ENCODE results near the gene HAGH. TPM values are rescaled to one million over a fixed set of nuclear protein-coding genes. Genes with fewer than 3 reads are reported as not detected.

HAGH gene
- total and polyA plus RNA-seq, 9 of the 15 experiments (the other 6 are each of a cell fraction or from before 2014, with no cell fraction given): 0.46 to 35.1 (median 16.8) TPM

DNA sequence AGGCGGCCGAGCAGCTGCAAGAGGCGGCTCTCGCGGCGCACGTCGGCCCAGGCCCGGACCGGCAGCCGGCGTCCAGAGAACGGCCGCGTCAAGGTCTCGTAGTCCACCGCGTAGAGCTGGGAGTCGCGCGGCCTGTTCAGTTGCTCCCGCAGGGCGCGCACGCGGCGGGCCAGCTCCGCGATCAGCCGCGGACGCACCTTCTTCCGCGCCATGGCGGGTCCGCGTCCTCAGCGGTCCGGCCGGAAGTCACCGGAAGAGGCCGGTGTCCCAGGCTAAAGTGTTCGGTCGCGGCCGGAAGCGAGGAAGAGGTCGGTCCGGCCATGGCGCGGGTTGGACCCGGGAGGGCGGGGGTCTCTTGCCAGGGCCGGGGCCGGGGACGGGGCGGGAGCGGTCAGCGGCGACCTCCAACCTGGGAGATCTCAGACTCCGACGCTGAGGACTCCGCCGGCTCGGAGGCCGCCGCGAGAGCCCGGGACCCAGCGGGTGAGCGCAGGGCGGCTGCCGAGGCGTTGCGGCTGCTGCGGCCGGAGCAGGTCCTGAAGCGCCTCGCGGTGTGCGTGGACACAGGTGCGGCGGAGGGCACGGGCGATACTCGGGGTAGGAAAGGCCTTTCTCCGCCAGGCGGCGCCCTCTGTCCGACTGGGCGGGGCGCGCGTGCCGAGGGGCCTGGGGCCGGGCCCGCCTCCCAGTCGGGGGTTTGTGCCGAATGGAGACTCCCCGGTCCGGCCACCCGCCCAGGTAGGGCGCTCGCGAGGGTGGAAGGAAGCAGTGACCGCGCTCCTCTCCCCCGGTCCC is 53.5 kb downstream of the HAGH start, which contains the start of gene MRPS34 (continued):
- TF ChIP-seq ZNF3 (CRISPR knock-in tag; IDR thresholded peaks at IDR 0.05) (no peak), KDM4B (IDR thresholded peaks at IDR 0.05; ENCODE audit: borderline replicate concordance in 2 of 2, low read depth in 1 of 2) (peak in 1 of 2 experiments; percentile 94; a peak in 2 of 4 replicates), ELF1 (tag; IDR thresholded peaks at IDR 0.05) (peak; percentile 92), FOSL1 (tag; conservative IDR thresholded peaks at IDR 0.05) (0 out of 2 replicates have a peak, but pooled peaks have one; percentile 6), HMGN3 (IDR thresholded peaks at IDR 0.05; ENCODE audit: borderline replicate concordance, extremely low read depth, insufficient read length, low read depth, low read length) (peak; percentile 65), MXI1 (IDR thresholded peaks at IDR 0.05; ENCODE audit: low read depth, low read length) (peak; percentile 39; the same call in 1 of the 2 replicates), ETS1 (conservative IDR thresholded peaks at IDR 0.05; ENCODE audit: control insufficient read depth, low read depth, low read length) (peak; percentile 69; the same call in 1 of the 2 replicates), ZBTB7A (IDR thresholded peaks at IDR 0.05; ENCODE audit: borderline replicate concordance, control insufficient read depth, low read depth, low read length) (peak; percentile 71), MLX (CRISPR knock-in tag; conservative IDR thresholded peaks at IDR 0.05) (0 out of 4 replicates have a peak, but pooled peaks have one; percentile 19 to 21), ZBTB9 (CRISPR knock-in tag; IDR thresholded peaks at IDR 0.05) (peak; percentile 66; the same call in 1 of the 2 replicates), CREBBP (IDR thresholded peaks at IDR 0.05; ENCODE audit: low read depth, low read length) (no peak), NFYB (IDR thresholded peaks at IDR 0.05; ENCODE audit: extremely low read depth, insufficient read length) (no peak), PHB (CRISPR knock-in tag; IDR thresholded peaks at IDR 0.05) (0 out of 2 replicates have a peak, but pooled peaks have one; percentile 75), KLF6 (CRISPR knock-in tag; IDR thresholded peaks at IDR 0.05; ENCODE audit: borderline replicate concordance) (0 out of 2 replicates have a peak, but pooled peaks have one; percentile 42), PHF20 (IDR thresholded peaks at IDR 0.05; ENCODE audit: partially characterized antibody) (peak; percentile 87), ERF (CRISPR knock-in tag; IDR thresholded peaks at IDR 0.05) (peak; percentile 77; the same call in 1 of the 2 replicates), STAG1 (CRISPR knock-in tag; IDR thresholded peaks at IDR 0.05; ENCODE audit: borderline replicate concordance) (peak; percentile 40; the same call in 1 of the 2 replicates), POLR2G (IDR thresholded peaks at IDR 0.05; ENCODE audit: low read depth, low read length) (peak; percentile 90)
- TF ChIP-seq, protein P1, sequence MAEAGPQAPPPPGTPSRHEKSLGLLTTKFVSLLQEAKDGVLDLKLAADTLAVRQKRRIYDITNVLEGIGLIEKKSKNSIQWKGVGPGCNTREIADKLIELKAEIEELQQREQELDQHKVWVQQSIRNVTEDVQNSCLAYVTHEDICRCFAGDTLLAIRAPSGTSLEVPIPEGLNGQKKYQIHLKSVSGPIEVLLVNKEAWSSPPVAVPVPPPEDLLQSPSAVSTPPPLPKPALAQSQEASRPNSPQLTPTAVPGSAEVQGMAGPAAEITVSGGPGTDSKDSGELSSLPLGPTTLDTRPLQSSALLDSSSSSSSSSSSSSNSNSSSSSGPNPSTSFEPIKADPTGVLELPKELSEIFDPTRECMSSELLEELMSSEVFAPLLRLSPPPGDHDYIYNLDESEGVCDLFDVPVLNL (CRISPR knock-in tag; IDR thresholded peaks at IDR 0.05; ENCODE audit: low read depth): peak; percentile 81; the same call in 1 of the 2 replicates
- TF ChIP-seq, protein P2, sequence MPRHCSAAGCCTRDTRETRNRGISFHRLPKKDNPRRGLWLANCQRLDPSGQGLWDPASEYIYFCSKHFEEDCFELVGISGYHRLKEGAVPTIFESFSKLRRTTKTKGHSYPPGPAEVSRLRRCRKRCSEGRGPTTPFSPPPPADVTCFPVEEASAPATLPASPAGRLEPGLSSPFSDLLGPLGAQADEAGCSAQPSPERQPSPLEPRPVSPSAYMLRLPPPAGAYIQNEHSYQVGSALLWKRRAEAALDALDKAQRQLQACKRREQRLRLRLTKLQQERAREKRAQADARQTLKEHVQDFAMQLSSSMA (CRISPR knock-in tag; IDR thresholded peaks at IDR 0.05): 0 out of 2 replicates have a peak, but pooled peaks have one; percentile 61

All from K562 (cell line).